Stimulated activated CD8-positive, alpha-beta memory T cell treated with anti-CD3 and anti-CD28 coated beads, Interleukin-12 subunit alpha, Interleukin-12 subunit beta, amount 100 ng/mL, for 4 hours (primary cell): Measurements from ENCODE around the gene HMGN3.

ENCODE experiments used
- DNase-seq: peaks from one replicate; pipeline ENCODE4 v3.0.0-alpha.2; 2020; ENCODE audit warnings: low read depth

Gene HMGN3

GRCh38 chr6:79232696-79233462 lies 1.6 kb downstream of the HMGN3 start:
- no peak for DNase-seq

- DNase-seq: no peak
Measured at GRCh38 chr6:79231666-79232065, 2.8 kb downstream of the HMGN3 start.

DNA sequence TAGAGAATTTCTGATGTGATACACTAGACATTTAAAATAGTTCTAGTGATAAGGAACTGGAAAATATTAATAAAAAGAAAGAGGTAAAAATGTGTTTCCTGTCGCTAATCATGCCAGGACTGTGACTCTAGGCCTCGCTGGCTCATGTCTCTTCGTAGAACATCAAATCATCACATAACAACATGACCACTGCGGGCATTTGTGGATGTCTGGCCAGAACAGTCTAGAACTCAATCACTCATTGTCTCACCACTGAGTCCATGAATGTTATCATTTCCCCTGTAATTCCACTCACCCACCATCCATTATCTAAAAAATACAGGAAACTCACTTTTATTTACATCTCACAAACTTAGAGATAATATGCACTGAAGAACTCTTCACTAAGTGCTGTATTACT lies 3.4 kb downstream of the HMGN3 start:
- DNase-seq: no peak

GRCh38 chr6:79230149-79230548 lies 4.3 kb downstream of the HMGN3 start:
- no peak for DNase-seq

DNA sequence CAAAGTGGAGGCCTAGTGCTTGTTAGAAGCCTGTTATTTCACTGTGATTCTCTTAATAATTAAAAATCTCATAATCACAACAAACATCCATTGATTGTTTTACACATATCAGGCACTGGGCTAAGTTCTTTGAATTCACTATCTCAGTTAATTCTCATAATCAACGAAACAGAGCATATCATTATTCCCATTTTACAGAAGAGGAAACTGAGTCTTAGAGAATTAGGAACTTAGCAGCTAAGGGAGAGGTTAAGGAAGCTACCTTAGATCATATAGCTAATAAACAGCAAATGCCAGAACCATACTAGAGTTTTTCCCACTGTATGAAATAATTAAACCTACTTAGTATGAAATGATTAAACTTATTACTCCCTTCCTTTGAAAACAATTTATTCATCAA lies 7.0 kb downstream of the HMGN3 start:
- DNase-seq: no peak

GRCh38 chr6:79226660-79227059 lies 7.8 kb downstream of the HMGN3 start:
- no peak for DNase-seq

- no peak for DNase-seq
Measured at GRCh38 chr6:79225717-79226599, 8.5 kb downstream of the HMGN3 start.

DNA sequence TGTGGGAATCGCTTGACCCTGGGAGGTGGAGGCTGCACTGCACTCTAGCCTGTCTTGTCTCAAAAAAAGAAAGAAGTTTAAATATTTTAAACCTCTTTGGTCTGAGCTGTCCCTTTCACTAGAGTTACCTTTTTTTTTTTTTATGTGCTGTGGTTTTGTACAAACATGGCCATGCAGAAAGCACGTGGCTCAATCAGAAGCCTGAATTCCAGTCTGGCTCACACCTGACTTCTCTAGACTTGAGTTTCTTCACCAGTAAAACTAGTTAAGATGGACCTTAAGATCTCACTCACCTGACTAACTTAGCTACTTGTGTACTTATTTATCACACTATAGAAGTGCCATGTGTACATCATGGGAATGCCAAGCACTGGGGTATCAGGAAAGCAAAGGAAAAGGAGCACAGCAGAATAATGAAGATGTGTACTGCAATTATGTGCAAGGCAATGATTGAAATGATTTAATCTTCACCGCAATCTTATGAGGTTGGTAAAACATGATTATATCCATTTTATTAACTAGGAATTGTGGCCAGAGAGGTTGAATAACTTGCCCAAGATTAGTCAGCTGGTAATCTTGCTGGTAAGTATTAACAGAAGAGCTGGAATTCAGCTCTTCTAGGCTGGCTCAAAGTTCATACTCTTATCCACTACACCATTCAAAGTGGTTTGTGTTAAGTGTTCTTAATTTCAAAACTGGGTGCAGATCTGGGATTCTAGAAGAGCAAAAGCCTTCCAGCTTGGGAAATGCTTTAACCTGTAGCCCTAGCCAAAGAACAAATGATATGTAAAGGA lies 10.7 kb downstream of the HMGN3 start:
- no peak for DNase-seq

- no peak for DNase-seq
Measured at GRCh38 chr6:79215213-79215824, 19.2 kb downstream of the HMGN3 start.

GRCh38 chr6:79212859-79213258 lies 21.6 kb downstream of the HMGN3 start:
- DNase-seq: no peak

- DNase-seq: no peak
Measured at GRCh38 chr6:79208816-79209215, 25.7 kb downstream of the HMGN3 start.

GRCh38 chr6:79203753-79204253 lies 30.7 kb downstream of the HMGN3 start:
- DNase-seq: no peak

GRCh38 chr6:79202556-79202955 lies 31.9 kb downstream of the HMGN3 start:
- DNase-seq: no peak

GRCh38 chr6:79201983-79202382 lies 32.5 kb downstream of the HMGN3 start:
- DNase-seq: no peak

DNA sequence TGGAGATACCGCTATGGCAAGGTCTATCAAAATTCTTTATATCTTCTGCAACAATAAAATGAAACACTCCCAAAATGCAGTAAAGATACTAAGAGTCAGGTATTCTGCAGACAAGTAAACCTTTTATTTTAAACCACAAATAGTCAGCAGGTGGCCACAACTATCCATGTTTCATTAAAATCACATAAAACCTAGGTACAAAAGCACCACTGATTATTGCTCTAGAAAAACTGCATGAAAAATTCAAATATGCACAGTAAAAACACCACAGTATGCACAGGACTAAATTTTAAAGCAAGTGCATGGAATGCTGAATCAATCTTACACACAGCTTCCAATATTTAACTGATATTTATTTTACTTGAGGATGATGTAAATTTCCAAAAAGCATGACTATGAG lies 33.3 kb downstream of the HMGN3 start:
- DNase-seq: no peak

GRCh38 chr6:79196912-79197311 lies 37.6 kb downstream of the HMGN3 start:
- DNase-seq: no peak

GRCh38 chr6:79193971-79194370 lies 40.5 kb downstream of the HMGN3 start:
- no peak for DNase-seq

DNA sequence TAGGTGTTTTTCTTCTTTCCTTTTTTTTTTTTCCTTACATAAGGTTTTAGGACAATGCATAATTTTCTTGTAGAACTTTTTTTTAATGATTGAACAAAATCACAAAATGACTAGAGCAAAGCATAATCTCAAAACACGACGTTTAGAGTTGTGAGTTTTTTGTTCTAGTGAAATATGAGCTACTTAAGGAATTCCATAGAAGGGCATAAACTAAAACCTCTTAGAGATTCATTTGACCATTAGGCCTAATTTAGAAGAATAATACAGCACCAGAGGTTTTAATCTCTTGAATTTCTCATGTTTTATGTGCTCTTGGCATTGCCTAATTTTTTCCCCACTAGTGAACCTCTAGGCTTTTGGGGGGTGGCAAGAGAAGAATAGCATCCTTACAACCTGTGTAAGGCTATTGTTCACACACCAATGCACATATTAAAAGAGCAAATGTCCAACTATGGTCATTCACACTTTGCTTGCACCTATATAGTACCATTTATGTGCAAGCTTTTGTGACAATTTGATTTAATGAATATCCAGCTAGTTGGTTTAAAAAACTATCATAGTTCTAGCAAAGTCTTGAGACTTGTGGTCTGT lies 44.6 kb downstream of the HMGN3 start:
- DNase-seq: no peak

GRCh38 chr6:79188885-79189480 lies 45.5 kb downstream of the HMGN3 start:
- DNase-seq: no peak

- DNase-seq: no peak
Measured at GRCh38 chr6:79188107-79188506, 46.4 kb downstream of the HMGN3 start.

DNA sequence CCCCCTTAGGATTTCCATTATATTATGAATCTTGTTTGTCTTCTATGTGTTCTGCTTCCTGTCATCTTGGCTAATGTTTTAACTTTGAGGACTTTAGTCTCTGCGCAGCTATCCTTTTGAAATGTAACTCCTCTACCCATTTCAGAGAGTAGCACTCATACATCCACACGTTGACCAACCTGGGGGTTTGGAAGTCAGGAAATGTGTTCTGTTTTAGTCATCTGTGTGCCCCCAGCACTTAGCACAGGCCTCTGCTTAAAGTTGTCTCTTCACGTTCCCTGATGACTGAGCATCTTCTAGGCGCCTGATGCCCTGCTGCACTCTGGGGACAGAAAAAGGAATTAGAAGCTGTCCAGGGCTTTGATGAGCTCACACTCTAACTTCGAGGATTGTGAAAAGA lies 47.9 kb downstream of the HMGN3 start:
- no peak for DNase-seq
